SK-N-SH (cell line): ENCODE measurements around the gene RNF145.

ENCODE experiments used
- MXI1 ChIP-seq: IDR thresholded peaks from 2 replicates; pipeline ENCODE4 v1.6.1; 2012; ENCODE audit warnings: mild to moderate bottlenecking, low read depth, low read length, improper control_type of control experiment
- RAD21 ChIP-seq: IDR thresholded peaks from 2 replicates; pipeline ENCODE4 v1.6.1; 2012; ENCODE audit warnings: mild to moderate bottlenecking, low read length
- TAF1 ChIP-seq: IDR thresholded peaks from 2 replicates; pipeline ENCODE4 v1.6.1; 2012; ENCODE audit warnings: low read depth, mild to moderate bottlenecking, low read length, moderate library complexity, borderline replicate concordance
- TF ChIP-seq, protein P1 (sequence below): fragments of 200-600 bp; sonication (generic); IDR thresholded peaks from 2 replicates; pipeline ENCODE4 v1.6.1; 2017; ENCODE audit warnings: antibody characterized with exemption, mild to moderate bottlenecking, moderate library complexity
- TF ChIP-seq, protein P2 (sequence below): IDR thresholded peaks from 2 replicates; pipeline ENCODE4 v1.4.0; 2012; ENCODE audit warnings: low read depth
- TF ChIP-seq, protein P3 (sequence below): fragments of 150-350 bp; IDR thresholded peaks from 2 replicates; pipeline ENCODE4 v1.6.1; 2017; ENCODE audit warnings: antibody characterized with exemption, low read length, low read depth, borderline replicate concordance

DNA sequence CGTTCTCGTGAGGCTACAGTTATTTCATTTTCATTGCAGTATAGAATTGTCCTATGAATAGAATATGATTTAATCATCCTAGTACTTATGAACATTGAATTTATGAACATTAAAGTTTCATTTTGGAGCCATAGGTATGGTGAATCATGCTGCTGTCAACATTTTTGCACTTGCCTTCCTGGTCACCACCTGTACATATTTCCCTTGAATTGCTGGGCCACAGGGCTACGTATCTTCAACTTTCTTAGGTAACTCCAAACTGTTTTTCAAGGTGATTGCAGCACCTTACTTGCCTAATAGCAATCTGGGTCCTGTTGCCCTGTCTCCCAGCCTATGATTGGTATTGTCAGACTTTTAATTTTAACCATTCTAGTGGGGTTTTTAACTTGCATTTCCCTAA is 6.5 kb upstream of the RNF145 start:
- TF ChIP-seq, protein P1, sequence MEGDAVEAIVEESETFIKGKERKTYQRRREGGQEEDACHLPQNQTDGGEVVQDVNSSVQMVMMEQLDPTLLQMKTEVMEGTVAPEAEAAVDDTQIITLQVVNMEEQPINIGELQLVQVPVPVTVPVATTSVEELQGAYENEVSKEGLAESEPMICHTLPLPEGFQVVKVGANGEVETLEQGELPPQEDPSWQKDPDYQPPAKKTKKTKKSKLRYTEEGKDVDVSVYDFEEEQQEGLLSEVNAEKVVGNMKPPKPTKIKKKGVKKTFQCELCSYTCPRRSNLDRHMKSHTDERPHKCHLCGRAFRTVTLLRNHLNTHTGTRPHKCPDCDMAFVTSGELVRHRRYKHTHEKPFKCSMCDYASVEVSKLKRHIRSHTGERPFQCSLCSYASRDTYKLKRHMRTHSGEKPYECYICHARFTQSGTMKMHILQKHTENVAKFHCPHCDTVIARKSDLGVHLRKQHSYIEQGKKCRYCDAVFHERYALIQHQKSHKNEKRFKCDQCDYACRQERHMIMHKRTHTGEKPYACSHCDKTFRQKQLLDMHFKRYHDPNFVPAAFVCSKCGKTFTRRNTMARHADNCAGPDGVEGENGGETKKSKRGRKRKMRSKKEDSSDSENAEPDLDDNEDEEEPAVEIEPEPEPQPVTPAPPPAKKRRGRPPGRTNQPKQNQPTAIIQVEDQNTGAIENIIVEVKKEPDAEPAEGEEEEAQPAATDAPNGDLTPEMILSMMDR, result no peak
- TF ChIP-seq, protein P2, sequence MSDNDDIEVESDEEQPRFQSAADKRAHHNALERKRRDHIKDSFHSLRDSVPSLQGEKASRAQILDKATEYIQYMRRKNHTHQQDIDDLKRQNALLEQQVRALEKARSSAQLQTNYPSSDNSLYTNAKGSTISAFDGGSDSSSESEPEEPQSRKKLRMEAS, result no peak
- TF ChIP-seq, protein P3, sequence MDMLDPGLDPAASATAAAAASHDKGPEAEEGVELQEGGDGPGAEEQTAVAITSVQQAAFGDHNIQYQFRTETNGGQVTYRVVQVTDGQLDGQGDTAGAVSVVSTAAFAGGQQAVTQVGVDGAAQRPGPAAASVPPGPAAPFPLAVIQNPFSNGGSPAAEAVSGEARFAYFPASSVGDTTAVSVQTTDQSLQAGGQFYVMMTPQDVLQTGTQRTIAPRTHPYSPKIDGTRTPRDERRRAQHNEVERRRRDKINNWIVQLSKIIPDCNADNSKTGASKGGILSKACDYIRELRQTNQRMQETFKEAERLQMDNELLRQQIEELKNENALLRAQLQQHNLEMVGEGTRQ, result no peak
- TF ChIP-seq TAF1, result no peak
- no peak for TF ChIP-seq MXI1
- TF ChIP-seq RAD21, result no peak
